SK-N-SH (cell line): ENCODE data around the gene ALPK3. TPM values are rescaled to one million over a fixed set of nuclear protein-coding genes. Genes with fewer than 3 reads are reported as not detected.

Source experiments
- CTCF ChIA-PET: fragments of 300-600, 350-600 bp; formaldehyde crosslinking; extraction: SDS; loops from one replicate; lab custom pipeline; 2021; lab: Yijun Ruan, JAX
- POLR2A ChIA-PET: fragments of 350-600 bp; sonication (Branson Sonifier 250); formaldehyde crosslinking; extraction: SDS; loops from one replicate; lab custom pipeline; 2020; ENCODE audit warnings: antibody characterized with exemption, inconsistent platforms; lab: Yijun Ruan, JAX
- DNase-seq: peaks from one replicate; pipeline ENCODE4 v3.0.0; 2012
- H2AFZ ChIP-seq: fragments of 200-600 bp; sonication (generic); 2 replicates; pipeline ENCODE4 v1.8.1; 2016; ENCODE audit warnings: antibody characterized with exemption, mild to moderate bottlenecking, low read depth
- H3F3A ChIP-seq: fragments of 200-600 bp; sonication (generic); replicated peaks from 2 replicates; pipeline ENCODE3; 2016; ENCODE audit warnings: antibody characterized with exemption, mild to moderate bottlenecking; ENCODE audit not compliant: insufficient read depth
- H3K27ac ChIP-seq, 2 experiments: fragments of 200-500 bp in 1 of 2; fragments of 200-600 bp in 1 of 2; sonication (Bioruptor generic) in 1 of 2; sonication (generic), shearing (Covaris generic) in 1 of 2; 2 replicates each; pipeline versions ENCODE4 v1.5.1 to v1.6.1; 2014 to 2016; ENCODE audit warnings: low read depth in 2 of 2, inconsistent platforms in 1 of 2, low read length in 1 of 2, mild to moderate bottlenecking in 1 of 2, mixed read lengths in 1 of 2
- H3K27me3 ChIP-seq: fragments of 200-600 bp; sonication (generic), shearing (Covaris generic); 2 replicates; pipeline ENCODE4 v1.6.1; 2016; ENCODE audit warnings: mixed run types; ENCODE audit not compliant: insufficient read depth
- H3K36me3 ChIP-seq, 2 experiments: fragments of 200-500 bp in 1 of 2; fragments of 200-600 bp in 1 of 2; sonication (Bioruptor generic) in 1 of 2; sonication (generic) in 1 of 2; replicated peaks in 1 of 2; 2 replicates each; pipeline versions ENCODE3 to v1.5.1; 2014 to 2016; ENCODE audit warnings: low read length in 1 of 2, mild to moderate bottlenecking in 1 of 2; ENCODE audit not compliant: insufficient read depth in 2 of 2, control insufficient read depth in 1 of 2
- H3K4me1 ChIP-seq, 2 experiments: fragments of 200-500 bp in 1 of 2; fragments of 200-600 bp in 1 of 2; sonication (Bioruptor generic) in 1 of 2; sonication (generic), shearing (Covaris generic) in 1 of 2; 2 replicates each; pipeline versions ENCODE4 v1.5.1 to v1.6.1; 2014 to 2016; ENCODE audit warnings: low read depth in 1 of 2, low read length in 1 of 2, mixed run types in 1 of 2; ENCODE audit not compliant: insufficient read depth in 2 of 2, control insufficient read depth in 1 of 2
- H3K4me2 ChIP-seq: fragments of 200-600 bp; sonication (generic), shearing (Covaris generic); 2 replicates; pipeline ENCODE4 v1.6.1; 2017; ENCODE audit warnings: mixed run types
- H3K4me3 ChIP-seq, 2 experiments: fragments of 200-500 bp in 1 of 2; fragments of 200-600 bp in 1 of 2; sonication (Bioruptor generic) in 1 of 2; sonication (generic), shearing (Covaris generic) in 1 of 2; 2 replicates each; pipeline versions ENCODE4 v1.5.1 to v1.8.1; 2014 to 2016; ENCODE audit warnings: low read depth in 2 of 2, inconsistent platforms in 1 of 2, low read length in 1 of 2, mild to moderate bottlenecking in 1 of 2, mixed read lengths in 1 of 2, moderate library complexity in 1 of 2
- H3K79me2 ChIP-seq: fragments of 200-600 bp; sonication (generic); 2 replicates; pipeline ENCODE4 v1.8.1; 2017; ENCODE audit warnings: mild to moderate bottlenecking; ENCODE audit not compliant: insufficient read depth
- H3K9ac ChIP-seq: fragments of 200-600 bp; sonication (generic); 2 replicates; pipeline ENCODE4 v1.6.1; 2017; ENCODE audit warnings: mixed run types
- H3K9me2 ChIP-seq: fragments of 200-600 bp; sonication (generic); 2 replicates; pipeline ENCODE4 v1.6.1; 2017; ENCODE audit warnings: mixed run types
- H3K9me3 ChIP-seq: fragments of 200-600 bp; sonication (generic); 2 replicates; pipeline ENCODE4 v1.6.1; 2017; ENCODE audit warnings: mixed run types, mild to moderate bottlenecking, moderate library complexity
- H4K20me1 ChIP-seq: fragments of 200-600 bp; sonication (generic); 2 replicates; pipeline ENCODE4 v1.6.1; 2017; ENCODE audit warnings: mild to moderate bottlenecking, mixed run types; ENCODE audit not compliant: insufficient read depth
- CHD2 ChIP-seq: fragments of 150-350 bp; IDR thresholded peaks from 2 replicates; pipeline ENCODE4 v1.6.1; 2018; ENCODE audit warnings: low read length; ENCODE audit not compliant: partially characterized antibody
- EZH2phosphoT487 ChIP-seq: fragments of 200-600 bp; sonication (generic); IDR thresholded peaks from 2 replicates; pipeline ENCODE4 v1.6.1; 2017; ENCODE audit warnings: low read depth, mixed run types, mild to moderate bottlenecking, antibody characterized with exemption, moderate library complexity, borderline replicate concordance
- FOSL2 ChIP-seq: IDR thresholded peaks from 2 replicates; pipeline ENCODE4 v1.4.0; 2012; ENCODE audit warnings: low read depth, mild to moderate bottlenecking, moderate library complexity, borderline replicate concordance
- GABPA ChIP-seq: IDR thresholded peaks from 2 replicates; pipeline ENCODE4 v1.4.0; 2012; ENCODE audit warnings: low read depth, mild to moderate bottlenecking
- GATA2 ChIP-seq: sonication (generic); formaldehyde crosslinking; IDR thresholded peaks from 2 replicates; pipeline ENCODE4 v1.5.0; 2020; ENCODE audit warnings: mild to moderate bottlenecking, missing genetic modification reagents
- MEF2A ChIP-seq: IDR thresholded peaks from 2 replicates; pipeline ENCODE4 v1.4.0; 2012; ENCODE audit warnings: low read depth, borderline replicate concordance
- RFX5 ChIP-seq: IDR thresholded peaks from 2 replicates; pipeline ENCODE4 v1.6.1; 2012; ENCODE audit warnings: mild to moderate bottlenecking, improper control_type of control experiment, low read length
- RXRA ChIP-seq: IDR thresholded peaks from 2 replicates; pipeline ENCODE4 v1.4.0; 2012; ENCODE audit warnings: low read depth, mild to moderate bottlenecking, borderline replicate concordance
- SMC3 ChIP-seq: IDR thresholded peaks from 2 replicates; pipeline ENCODE4 v1.6.1; 2012; ENCODE audit warnings: low read depth, low read length, improper control_type of control experiment
- TCF12 ChIP-seq: IDR thresholded peaks from 2 replicates; pipeline ENCODE4 v1.4.0; 2012
- TEAD4 ChIP-seq: IDR thresholded peaks from 2 replicates; pipeline ENCODE4 v1.4.0; 2012; ENCODE audit warnings: mild to moderate bottlenecking, borderline replicate concordance; ENCODE audit not compliant: insufficient read depth
- WGBS: methylation state at CpG from one replicate; pipeline ENCODE4 v1.1.6; 2017; ENCODE audit warnings: low lambda C conversion rate; 5-methylcytosine and 5-hydroxymethylcytosine counted together
- polyA plus RNA-seq, 3 experiments: library from polyadenylated mRNA; depleted of rRNA; stranded (reverse); fragments of >200 nt; gene quantifications; 2 replicates each; pipeline ENCODE4 v1.2.3, GENCODE V29; 2012
- TF ChIP-seq, protein P1 (sequence below): IDR thresholded peaks from 2 replicates; pipeline ENCODE4 v1.4.0; 2012; ENCODE audit warnings: low read depth

Gene ALPK3
- polyA plus RNA-seq, 1 of the 3 experiments (the other 2 are of a cell fraction), result 0.16 TPM

- Histone ChIP-seq H3K4me3 (no peak overlapping the region), H4K20me1 (no peaks in the 10 kb centered on the region), H3F3A (no peaks in the 10 kb centered on the region), H3K9me2 (no peaks in the 10 kb centered on the region), H3K79me2 (no peaks in the 10 kb centered on the region), H3K9me3 (0 out of 2 replicates have a peak, but pooled peaks cover 2% of the 10 kb centered on the region), H2AFZ (no peak overlapping the region), H3K27ac (peak overlapping the region; percentile 34 to 38; a peak in 3 of 4 replicates), H3K9ac (peak overlapping the region; percentile 21; the same call in 1 of the 2 replicates), H3K4me2 (peak overlapping the region; percentile 43; the same call in 1 of the 2 replicates), H3K36me3 (no peaks in the 10 kb centered on the region), H3K4me1 (peaks cover 11 to 14% of the 10 kb centered on the region in 2 experiments; a peak in 3 of 4 replicates), H3K27me3 (no peaks in the 10 kb centered on the region)
- peak; percentile 60 for DNase-seq
- CTCF ChIA-PET, result interaction anchor here (0.7 to 1.3 kb wide), 4 partner anchors 22 to 270 kb away, joined by 3 to 6 read pairs (median 3); no protein-coding TSS in a partner anchor
- WGBS, result 71% methylated on average over 5 of the region's 12 CpGs
- POLR2A ChIA-PET, result interaction anchor here (0.8 kb wide), 1 partner anchor 92 kb away, joined by 3 read pairs; the partner anchor contains the start of gene ZNF592
- TF ChIP-seq TCF12 (peak; percentile 22; the same call in 1 of the 2 replicates), GATA2 (CRISPR knock-in tag) (0 out of 2 replicates have a peak, but pooled peaks have one; percentile 13), MEF2A (peak; percentile 87; the same call in 1 of the 2 replicates), CHD2 (no peak)
These were observed 23.7 kb downstream of the ALPK3 start for GRCh38 chr15:84840741-84841429.

DNA sequence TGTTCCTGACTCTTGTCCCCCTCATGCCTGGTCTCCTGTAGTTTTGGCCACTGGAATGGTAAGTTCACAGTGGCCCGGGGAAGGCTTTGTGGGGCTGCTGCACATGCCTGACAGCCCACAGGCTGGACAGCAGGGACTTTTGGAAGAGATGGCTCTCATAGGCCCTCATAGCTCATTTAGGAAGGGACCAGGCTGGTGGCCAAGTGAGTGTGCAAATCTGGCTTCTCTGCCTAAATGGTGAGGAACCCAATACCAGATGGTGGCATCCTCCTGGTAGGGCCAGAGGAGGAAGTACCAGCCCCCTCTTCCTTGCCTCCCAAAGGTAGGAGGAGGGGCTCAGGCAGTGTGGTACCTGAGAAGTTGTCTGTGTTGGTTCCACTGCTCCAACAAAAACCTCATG is 25.6 kb downstream of the ALPK3 start:
- Histone ChIP-seq H3K36me3 (no peaks in the 10 kb centered on the region), H2AFZ (no peak overlapping the region), H3K27me3 (no peaks in the 10 kb centered on the region), H3K4me2 (no peak overlapping the region), H3K4me1 (peaks cover 11 to 14% of the 10 kb centered on the region in 2 experiments; a peak in 3 of 4 replicates), H3K4me3 (no peak overlapping the region), H4K20me1 (no peaks in the 10 kb centered on the region), H3F3A (no peaks in the 10 kb centered on the region), H3K9me3 (peaks cover 17% of the 10 kb centered on the region; the same call in 1 of the 2 replicates), H3K27ac (no peak overlapping the region), H3K79me2 (no peaks in the 10 kb centered on the region), H3K9ac (no peak overlapping the region), H3K9me2 (no peaks in the 10 kb centered on the region)
- POLR2A ChIA-PET, result no interaction called here
- WGBS, result 100% methylated on average over 1 of the region's 1 CpG
- TF ChIP-seq GABPA, result no peak
- no peak for TF ChIP-seq SMC3
- no peak for TF ChIP-seq MEF2A
- TF ChIP-seq, protein P1, sequence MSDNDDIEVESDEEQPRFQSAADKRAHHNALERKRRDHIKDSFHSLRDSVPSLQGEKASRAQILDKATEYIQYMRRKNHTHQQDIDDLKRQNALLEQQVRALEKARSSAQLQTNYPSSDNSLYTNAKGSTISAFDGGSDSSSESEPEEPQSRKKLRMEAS, result no peak
- no peak for TF ChIP-seq CHD2
- TF ChIP-seq TEAD4, result no peak
- no peak for TF ChIP-seq RXRA
- no peak for TF ChIP-seq FOSL2
- no peak for TF ChIP-seq EZH2phosphoT487
- no peak for TF ChIP-seq RFX5
- no peak for DNase-seq
- CTCF ChIA-PET, result interaction anchor here (4.2 kb wide), 1 partner anchor 11 kb away, joined by 38 read pairs; no protein-coding TSS in a partner anchor
